ENCODE results near the gene CARMIL1. TPM values are rescaled to one million over a fixed set of nuclear protein-coding genes. Genes with fewer than 3 reads are reported as not detected.

The CARMIL1 gene
- total RNA-seq, 1 experiment from 2014 or later, result 23.6 TPM

DNA sequence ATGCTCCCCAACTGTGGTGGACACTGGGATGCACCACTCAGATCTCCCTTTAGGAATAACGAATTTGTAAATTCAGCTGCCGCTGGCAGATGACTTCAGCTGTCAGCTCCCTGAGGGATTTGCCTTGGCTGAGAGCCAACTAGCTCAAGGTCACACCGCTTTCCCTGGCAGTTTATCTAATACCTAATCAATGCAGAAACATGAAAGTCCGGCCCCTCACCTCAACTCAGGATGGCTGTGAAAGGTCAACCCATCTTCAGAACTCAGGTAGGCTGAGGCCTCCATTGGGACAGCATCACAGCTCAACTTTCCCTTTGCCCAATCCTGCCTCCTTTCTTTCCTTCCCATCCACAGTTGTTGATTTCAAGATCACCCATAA is 350.0 kb downstream of the CARMIL1 start:
- H3K18ac ChIP-seq (ENCODE audit: insufficient read length, low read depth, low read length), result no peak overlapping the region
- H2AK5ac ChIP-seq (ENCODE audit: insufficient read length, low read length), result no peak overlapping the region
- H2BK15ac ChIP-seq (ENCODE audit: low read depth, low read length), result no peak overlapping the region
- Mint-ChIP-seq H3K36me3 (ENCODE audit: insufficient read depth in 1 of 3, low read depth in 3 of 3) (no peaks in the 10 kb centered on the region), H3K4me1 (peaks cover 33 to 43% of the 10 kb centered on the region in 2 experiments), H3K4me3 (no peak overlapping the region), H3K27ac (no peak overlapping the region), H3K9me3 (no peaks in the 10 kb centered on the region; a peak in 1 of 5 replicates), H3K27me3 (ENCODE audit: low read depth) (peaks cover 9% of the 10 kb centered on the region)
- no peak overlapping the region for H3K56ac ChIP-seq (ENCODE audit: insufficient read length, low read depth, low read length)
- TF ChIP-seq, protein P1, sequence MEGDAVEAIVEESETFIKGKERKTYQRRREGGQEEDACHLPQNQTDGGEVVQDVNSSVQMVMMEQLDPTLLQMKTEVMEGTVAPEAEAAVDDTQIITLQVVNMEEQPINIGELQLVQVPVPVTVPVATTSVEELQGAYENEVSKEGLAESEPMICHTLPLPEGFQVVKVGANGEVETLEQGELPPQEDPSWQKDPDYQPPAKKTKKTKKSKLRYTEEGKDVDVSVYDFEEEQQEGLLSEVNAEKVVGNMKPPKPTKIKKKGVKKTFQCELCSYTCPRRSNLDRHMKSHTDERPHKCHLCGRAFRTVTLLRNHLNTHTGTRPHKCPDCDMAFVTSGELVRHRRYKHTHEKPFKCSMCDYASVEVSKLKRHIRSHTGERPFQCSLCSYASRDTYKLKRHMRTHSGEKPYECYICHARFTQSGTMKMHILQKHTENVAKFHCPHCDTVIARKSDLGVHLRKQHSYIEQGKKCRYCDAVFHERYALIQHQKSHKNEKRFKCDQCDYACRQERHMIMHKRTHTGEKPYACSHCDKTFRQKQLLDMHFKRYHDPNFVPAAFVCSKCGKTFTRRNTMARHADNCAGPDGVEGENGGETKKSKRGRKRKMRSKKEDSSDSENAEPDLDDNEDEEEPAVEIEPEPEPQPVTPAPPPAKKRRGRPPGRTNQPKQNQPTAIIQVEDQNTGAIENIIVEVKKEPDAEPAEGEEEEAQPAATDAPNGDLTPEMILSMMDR (conservative IDR thresholded peaks at IDR 0.05), result no peak
- no peak overlapping the region for H3T11ph ChIP-seq (ENCODE audit: low read length)
- H2BK120ac ChIP-seq (ENCODE audit: low read depth, low read length, poor library complexity, severe bottlenecking), result no peak overlapping the region
- H3K4me2 ChIP-seq (ENCODE audit: insufficient read depth, insufficient read length, low read length), result no peak overlapping the region
- H2BK12ac ChIP-seq (ENCODE audit: insufficient read length, low read depth, low read length), result no peak overlapping the region
- no peak for DNase-seq
- no peak overlapping the region for H2BK5ac ChIP-seq (ENCODE audit: insufficient read length, low read length)
- H3K27ac ChIP-seq (ENCODE audit: insufficient read length, low read depth, low read length), result no peak overlapping the region
- H3K27me3 ChIP-seq (ENCODE audit: insufficient read depth, low read length), result no peaks in the 10 kb centered on the region
- H3K79me1 ChIP-seq (ENCODE audit: insufficient read depth, low read depth, low read length, poor library complexity, severe bottlenecking), result no peaks in the 10 kb centered on the region
- H3K9me3 ChIP-seq (ENCODE audit: control insufficient read depth, low read depth, low read length), result no peaks in the 10 kb centered on the region
- peaks cover 3% of the 10 kb centered on the region; the same call in 1 of the 2 replicates for H3K4me1 ChIP-seq (ENCODE audit: insufficient read depth, low read length)
- H4K5ac ChIP-seq (ENCODE audit: insufficient read length, low read depth, low read length), result no peak overlapping the region
- H3K23me2 ChIP-seq (ENCODE audit: insufficient read length, low read depth, low read length, poor library complexity, severe bottlenecking), result no peaks in the 10 kb centered on the region
- no peak overlapping the region for H4K8ac ChIP-seq (replicated peaks; ENCODE audit: insufficient read length, low read depth, low read length)
- H3K9ac ChIP-seq (ENCODE audit: extremely low read depth, insufficient read length, low read length), result no peak overlapping the region
- no peaks in the 10 kb centered on the region for H4K20me1 ChIP-seq (ENCODE audit: control insufficient read depth, insufficient read depth, insufficient read length)
- no peak overlapping the region for H4K91ac ChIP-seq (ENCODE audit: insufficient read length, low read depth, low read length)
- no peaks in the 10 kb centered on the region for H3K79me2 ChIP-seq (ENCODE audit: insufficient read depth, low read length)
- no peak overlapping the region for H3K4ac ChIP-seq (ENCODE audit: low read depth, low read length)
- H2BK20ac ChIP-seq (ENCODE audit: low read depth, low read length, poor library complexity, severe bottlenecking), result no peak overlapping the region
- H2AFZ ChIP-seq (ENCODE audit: low read length), result no peak overlapping the region
- no peak overlapping the region for H3K23ac ChIP-seq (ENCODE audit: insufficient read length, low read depth, low read length)
- no CpG with 5 or more reads among the region's 4 CpGs for WGBS (ENCODE audit: extremely low coverage, insufficient read length, low lambda C conversion rate)
- H3K14ac ChIP-seq (ENCODE audit: insufficient read depth, low read length), result no peak overlapping the region

Measured in H9 (cell line).